ENCODE results near the gene STXBP2. TPM values are rescaled to one million over a fixed set of nuclear protein-coding genes. Genes with fewer than 3 reads are reported as not detected.
A peak's percentile ranks its signal among the peaks of the same experiment; 100 is the strongest.

The STXBP2 gene
- total and polyA plus RNA-seq, 9 of the 15 experiments (the other 6 are each of a cell fraction or from before 2014, with no cell fraction given), result 2.5 to 163 (median 71.3) TPM

DNA sequence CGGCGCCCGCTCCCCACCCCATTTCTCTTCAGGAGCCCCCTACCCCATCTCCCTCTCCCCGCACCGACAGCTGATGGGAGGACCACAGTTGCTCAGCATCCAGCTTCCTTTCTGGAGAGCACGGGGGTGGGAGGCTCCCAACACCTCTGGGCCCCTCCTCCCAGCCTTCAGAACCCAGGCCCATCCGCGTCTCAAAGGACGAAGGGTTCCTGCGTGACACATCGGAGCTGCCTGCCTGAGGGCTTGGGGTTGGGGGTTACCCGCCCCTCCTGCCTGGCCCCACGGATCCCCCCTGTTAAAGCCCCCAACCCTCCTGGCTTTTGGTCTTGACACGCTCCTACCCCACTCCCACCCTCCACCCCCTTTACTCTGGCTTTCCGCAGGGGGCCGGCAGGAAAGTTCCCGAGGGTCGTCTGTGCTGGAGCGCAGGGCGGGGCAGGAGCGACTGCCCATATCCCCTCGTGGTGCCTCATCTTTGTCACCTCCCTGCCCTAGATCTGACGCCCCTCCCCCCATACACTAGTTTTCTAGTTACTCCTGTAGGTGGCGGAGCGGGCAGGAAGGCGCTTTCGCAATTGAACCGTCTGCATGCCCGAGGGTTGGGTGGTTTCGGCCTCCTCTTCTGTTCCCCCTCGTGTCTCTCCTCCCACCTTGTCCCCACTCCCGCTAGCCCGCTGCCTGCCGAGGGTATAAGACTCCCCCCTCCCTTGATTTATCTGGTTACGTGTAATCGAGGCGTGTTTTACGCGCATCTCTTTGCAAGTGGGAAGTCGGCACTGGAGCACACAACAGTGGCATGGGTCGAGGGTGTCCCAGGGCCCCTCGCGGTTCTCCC lies 44.6 kb downstream of the STXBP2 start (continued):
- TF ChIP-seq, protein P1, sequence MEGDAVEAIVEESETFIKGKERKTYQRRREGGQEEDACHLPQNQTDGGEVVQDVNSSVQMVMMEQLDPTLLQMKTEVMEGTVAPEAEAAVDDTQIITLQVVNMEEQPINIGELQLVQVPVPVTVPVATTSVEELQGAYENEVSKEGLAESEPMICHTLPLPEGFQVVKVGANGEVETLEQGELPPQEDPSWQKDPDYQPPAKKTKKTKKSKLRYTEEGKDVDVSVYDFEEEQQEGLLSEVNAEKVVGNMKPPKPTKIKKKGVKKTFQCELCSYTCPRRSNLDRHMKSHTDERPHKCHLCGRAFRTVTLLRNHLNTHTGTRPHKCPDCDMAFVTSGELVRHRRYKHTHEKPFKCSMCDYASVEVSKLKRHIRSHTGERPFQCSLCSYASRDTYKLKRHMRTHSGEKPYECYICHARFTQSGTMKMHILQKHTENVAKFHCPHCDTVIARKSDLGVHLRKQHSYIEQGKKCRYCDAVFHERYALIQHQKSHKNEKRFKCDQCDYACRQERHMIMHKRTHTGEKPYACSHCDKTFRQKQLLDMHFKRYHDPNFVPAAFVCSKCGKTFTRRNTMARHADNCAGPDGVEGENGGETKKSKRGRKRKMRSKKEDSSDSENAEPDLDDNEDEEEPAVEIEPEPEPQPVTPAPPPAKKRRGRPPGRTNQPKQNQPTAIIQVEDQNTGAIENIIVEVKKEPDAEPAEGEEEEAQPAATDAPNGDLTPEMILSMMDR (IDR thresholded peaks at IDR 0.05 in 2 of 3, conservative IDR thresholded peaks at IDR 0.05 in 1 of 3; ENCODE audit: insufficient read depth in 2 of 3, low read depth in 1 of 3, low read length in 3 of 3), result peak; percentile 22 to 40 (median 35); a peak in 3 of 6 replicates
- TF ChIP-seq MXI1 (IDR thresholded peaks at IDR 0.05; ENCODE audit: low read depth, low read length), result no peak
- peak in 1 of 2 experiments; percentile 25; a peak in 1 of 4 replicates for TF ChIP-seq MAZ (CRISPR knock-in tag; conservative IDR thresholded peaks at IDR 0.05 in 1 of 2, IDR thresholded peaks at IDR 0.05 in 1 of 2)
- TF ChIP-seq WHSC1 (IDR thresholded peaks at IDR 0.05; ENCODE audit: low read length), result no peak
- TF ChIP-seq, protein P2, sequence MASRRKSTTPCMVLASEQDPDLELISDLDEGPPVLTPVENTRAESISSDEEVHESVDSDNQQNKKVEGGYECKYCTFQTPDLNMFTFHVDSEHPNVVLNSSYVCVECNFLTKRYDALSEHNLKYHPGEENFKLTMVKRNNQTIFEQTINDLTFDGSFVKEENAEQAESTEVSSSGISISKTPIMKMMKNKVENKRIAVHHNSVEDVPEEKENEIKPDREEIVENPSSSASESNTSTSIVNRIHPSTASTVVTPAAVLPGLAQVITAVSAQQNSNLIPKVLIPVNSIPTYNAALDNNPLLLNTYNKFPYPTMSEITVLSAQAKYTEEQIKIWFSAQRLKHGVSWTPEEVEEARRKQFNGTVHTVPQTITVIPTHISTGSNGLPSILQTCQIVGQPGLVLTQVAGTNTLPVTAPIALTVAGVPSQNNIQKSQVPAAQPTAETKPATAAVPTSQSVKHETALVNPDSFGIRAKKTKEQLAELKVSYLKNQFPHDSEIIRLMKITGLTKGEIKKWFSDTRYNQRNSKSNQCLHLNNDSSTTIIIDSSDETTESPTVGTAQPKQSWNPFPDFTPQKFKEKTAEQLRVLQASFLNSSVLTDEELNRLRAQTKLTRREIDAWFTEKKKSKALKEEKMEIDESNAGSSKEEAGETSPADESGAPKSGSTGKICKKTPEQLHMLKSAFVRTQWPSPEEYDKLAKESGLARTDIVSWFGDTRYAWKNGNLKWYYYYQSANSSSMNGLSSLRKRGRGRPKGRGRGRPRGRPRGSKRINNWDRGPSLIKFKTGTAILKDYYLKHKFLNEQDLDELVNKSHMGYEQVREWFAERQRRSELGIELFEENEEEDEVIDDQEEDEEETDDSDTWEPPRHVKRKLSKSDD (conservative IDR thresholded peaks at IDR 0.05; ENCODE audit: low read length), result no peak
- TF ChIP-seq BHLHE40 (IDR thresholded peaks at IDR 0.05; ENCODE audit: low read length), result no peak
- TF ChIP-seq, protein P3, sequence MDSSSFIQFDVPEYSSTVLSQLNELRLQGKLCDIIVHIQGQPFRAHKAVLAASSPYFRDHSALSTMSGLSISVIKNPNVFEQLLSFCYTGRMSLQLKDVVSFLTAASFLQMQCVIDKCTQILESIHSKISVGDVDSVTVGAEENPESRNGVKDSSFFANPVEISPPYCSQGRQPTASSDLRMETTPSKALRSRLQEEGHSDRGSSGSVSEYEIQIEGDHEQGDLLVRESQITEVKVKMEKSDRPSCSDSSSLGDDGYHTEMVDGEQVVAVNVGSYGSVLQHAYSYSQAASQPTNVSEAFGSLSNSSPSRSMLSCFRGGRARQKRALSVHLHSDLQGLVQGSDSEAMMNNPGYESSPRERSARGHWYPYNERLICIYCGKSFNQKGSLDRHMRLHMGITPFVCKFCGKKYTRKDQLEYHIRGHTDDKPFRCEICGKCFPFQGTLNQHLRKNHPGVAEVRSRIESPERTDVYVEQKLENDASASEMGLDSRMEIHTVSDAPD (CRISPR knock-in tag; IDR thresholded peaks at IDR 0.05), result no peak
- TF ChIP-seq GTF2A2 (tag; IDR thresholded peaks at IDR 0.05), result no peak
- TF ChIP-seq ZNF23 (CRISPR knock-in tag; IDR thresholded peaks at IDR 0.05), result no peak
- TF ChIP-seq, protein P4, sequence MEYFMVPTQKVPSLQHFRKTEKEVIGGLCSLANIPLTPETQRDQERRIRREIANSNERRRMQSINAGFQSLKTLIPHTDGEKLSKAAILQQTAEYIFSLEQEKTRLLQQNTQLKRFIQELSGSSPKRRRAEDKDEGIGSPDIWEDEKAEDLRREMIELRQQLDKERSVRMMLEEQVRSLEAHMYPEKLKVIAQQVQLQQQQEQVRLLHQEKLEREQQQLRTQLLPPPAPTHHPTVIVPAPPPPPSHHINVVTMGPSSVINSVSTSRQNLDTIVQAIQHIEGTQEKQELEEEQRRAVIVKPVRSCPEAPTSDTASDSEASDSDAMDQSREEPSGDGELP (CRISPR knock-in tag; IDR thresholded peaks at IDR 0.05; ENCODE audit: borderline replicate concordance), result peak; percentile 42; the same call in 1 of the 2 replicates
- no peak for TF ChIP-seq U2AF1 (optimal IDR thresholded peaks at IDR 0.05; ENCODE audit: low read depth, low read length)
- no peak for TF ChIP-seq CTBP1 (IDR thresholded peaks at IDR 0.05; ENCODE audit: borderline replicate concordance)
- no peak for TF ChIP-seq POLR2G (IDR thresholded peaks at IDR 0.05; ENCODE audit: low read depth, low read length)
- no peak for TF ChIP-seq ZNF778 (CRISPR knock-in tag; IDR thresholded peaks at IDR 0.05)
- TF ChIP-seq, protein P5, sequence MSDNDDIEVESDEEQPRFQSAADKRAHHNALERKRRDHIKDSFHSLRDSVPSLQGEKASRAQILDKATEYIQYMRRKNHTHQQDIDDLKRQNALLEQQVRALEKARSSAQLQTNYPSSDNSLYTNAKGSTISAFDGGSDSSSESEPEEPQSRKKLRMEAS (CRISPR knock-in tag; IDR thresholded peaks at IDR 0.05), result no peak
- TF ChIP-seq, protein P6, sequence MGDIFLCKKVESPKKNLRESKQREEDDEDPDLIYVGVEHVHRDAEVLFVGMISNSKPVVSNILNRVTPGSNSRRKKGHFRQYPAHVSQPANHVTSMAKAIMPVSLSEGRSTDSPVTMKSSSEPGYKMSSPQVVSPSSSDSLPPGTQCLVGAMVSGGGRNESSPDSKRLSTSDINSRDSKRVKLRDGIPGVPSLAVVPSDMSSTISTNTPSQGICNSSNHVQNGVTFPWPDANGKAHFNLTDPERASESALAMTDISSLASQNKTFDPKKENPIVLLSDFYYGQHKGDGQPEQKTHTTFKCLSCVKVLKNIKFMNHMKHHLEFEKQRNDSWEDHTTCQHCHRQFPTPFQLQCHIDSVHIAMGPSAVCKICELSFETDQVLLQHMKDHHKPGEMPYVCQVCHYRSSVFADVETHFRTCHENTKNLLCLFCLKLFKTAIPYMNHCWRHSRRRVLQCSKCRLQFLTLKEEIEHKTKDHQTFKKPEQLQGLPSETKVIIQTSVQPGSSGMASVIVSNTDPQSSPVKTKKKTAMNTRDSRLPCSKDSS (IDR thresholded peaks at IDR 0.05; ENCODE audit: low read depth, partially characterized antibody), result no peak
